K562 (cell line): ENCODE measurements around the gene DNAAF1. TPM values are rescaled to one million over a fixed set of nuclear protein-coding genes. Genes with fewer than 3 reads are reported as not detected.

Experiments used
- CEBPG ChIP-seq, 3 experiments: fragments of 200-800 bp in 1 of 3; sonication (Bioruptor generic) in 1 of 3; sonication (generic) in 1 of 3; formaldehyde crosslinking in 1 of 3; IDR thresholded peaks in 2 of 3; conservative IDR thresholded peaks in 1 of 3; 2 replicates each; pipeline versions ENCODE4 v1.6.1 to v1.8.0; 2016 to 2022; ENCODE audit warnings: missing compliant biosample characterization in 2 of 3, missing genetic modification characterization in 2 of 3, mild to moderate bottlenecking in 1 of 3, missing genetic modification reagents in 1 of 3
- EGR1 ChIP-seq: fragments of 450-650 bp; conservative IDR thresholded peaks from 2 replicates; pipeline ENCODE4 v1.6.1; 2017; ENCODE audit warnings: mild to moderate bottlenecking
- FOXA1 ChIP-seq: fragments of 450-650 bp; IDR thresholded peaks from 2 replicates; pipeline ENCODE4 v1.6.1; 2016; ENCODE audit warnings: mild to moderate bottlenecking, borderline replicate concordance
- MBD2 ChIP-seq: sonication (generic); IDR thresholded peaks from 2 replicates; pipeline ENCODE4 v1.6.1; 2016; ENCODE audit warnings: low read depth, borderline replicate concordance
- NCOA4 ChIP-seq: fragments of 450-650 bp; IDR thresholded peaks from 2 replicates; pipeline ENCODE4 v1.6.1; 2018; ENCODE audit warnings: mild to moderate bottlenecking; ENCODE audit not compliant: partially characterized antibody
- NFXL1 ChIP-seq: fragments of 450-650 bp; formaldehyde crosslinking; IDR thresholded peaks from 2 replicates; pipeline ENCODE4 v1.4.0; 2021; ENCODE audit warnings: mild to moderate bottlenecking
- PHB ChIP-seq: fragments of 250-450 bp; sonication (Bioruptor Pico); IDR thresholded peaks from 2 replicates; pipeline ENCODE4 v1.5.0; 2021
- PHF20 ChIP-seq: fragments of 450-650 bp; IDR thresholded peaks from 2 replicates; pipeline ENCODE4 v1.6.1; 2018; ENCODE audit not compliant: partially characterized antibody
- RBFOX2 ChIP-seq: fragments of 200-400 bp; formaldehyde crosslinking; IDR thresholded peaks from 2 replicates; pipeline ENCODE4 v1.6.1; 2017; ENCODE audit warnings: low read depth, mild to moderate bottlenecking, low read length, moderate library complexity
- RBM25 ChIP-seq: fragments of 200-400 bp; formaldehyde crosslinking; IDR thresholded peaks from 2 replicates; pipeline ENCODE4 v1.6.1; 2018; ENCODE audit warnings: low read length, low read depth, moderate library complexity; ENCODE audit not compliant: severe bottlenecking
- ZNF41 ChIP-seq: fragments of 250-450 bp; sonication (Bioruptor Pico); conservative IDR thresholded peaks from 2 replicates; pipeline ENCODE4 v1.4.0; 2020; ENCODE audit warnings: mild to moderate bottlenecking
- polyA plus RNA-seq, 8 experiments: library from polyadenylated mRNA; depleted of rRNA in 4 of 8; stranded (reverse) in 5 of 8; unstranded in 3 of 8; fragments of >200 nt; fragmentation: Nextera tagmentation in 2 of 8; fragmentation: Illumina TruSeq in 1 of 8; extraction: Ambion mirVana in 2 of 8; extraction: Trizol in 1 of 8; gene quantifications; 2 replicates each; pipeline versions ENCODE4 v1.2.1 to v1.2.3, GENCODE V29; 2011 to 2014; ENCODE audit warnings: inconsistent platforms in 1 of 8, missing spikeins in 1 of 8
- total RNA-seq, 7 experiments: library from RNA; depleted of rRNA in 6 of 7; stranded (reverse); fragments of >200 nt in 6 of 7; fragmentation: Illumina TruSeq in 2 of 7; extraction: Trizol in 2 of 7; gene quantifications; 2 replicates each; pipeline versions ENCODE4 v1.2.1 to v1.2.3, GENCODE V29; 2011 to 2021; ENCODE audit warnings: low replicate concordance in 1 of 7
- TF ChIP-seq, protein P1 (sequence below), 2 experiments: IDR thresholded peaks; 2 replicates each; pipeline ENCODE4 v1.6.1; 2011; ENCODE audit warnings: borderline replicate concordance in 1 of 2, control low read depth in 1 of 2, low read depth in 1 of 2, low read length in 1 of 2, mild to moderate bottlenecking in 1 of 2, mixed read lengths in 1 of 2, moderate library complexity in 1 of 2; ENCODE audit not compliant: insufficient read depth in 1 of 2, insufficient read length in 1 of 2, poor library complexity in 1 of 2, severe bottlenecking in 1 of 2; ENCODE audit errors: extremely low read depth in 1 of 2
- TF ChIP-seq, protein P2 (sequence below): IDR thresholded peaks from 2 replicates; pipeline ENCODE4 v1.6.1; 2011; ENCODE audit warnings: borderline replicate concordance, low read depth, mild to moderate bottlenecking, moderate library complexity, low read length; ENCODE audit not compliant: insufficient read depth, poor library complexity, severe bottlenecking
- TF ChIP-seq, protein P3 (sequence below): IDR thresholded peaks from 3 replicates; pipeline ENCODE4 v1.6.1; 2011; ENCODE audit warnings: borderline replicate concordance, mild to moderate bottlenecking, moderate library complexity; ENCODE audit not compliant: insufficient read length; ENCODE audit errors: extremely low read depth

DNAAF1 gene
- total and polyA plus RNA-seq, 9 of the 15 experiments (the other 6 are each of a cell fraction or from before 2014, with no cell fraction given), result 0.01 TPM; not detected in 8

DNA sequence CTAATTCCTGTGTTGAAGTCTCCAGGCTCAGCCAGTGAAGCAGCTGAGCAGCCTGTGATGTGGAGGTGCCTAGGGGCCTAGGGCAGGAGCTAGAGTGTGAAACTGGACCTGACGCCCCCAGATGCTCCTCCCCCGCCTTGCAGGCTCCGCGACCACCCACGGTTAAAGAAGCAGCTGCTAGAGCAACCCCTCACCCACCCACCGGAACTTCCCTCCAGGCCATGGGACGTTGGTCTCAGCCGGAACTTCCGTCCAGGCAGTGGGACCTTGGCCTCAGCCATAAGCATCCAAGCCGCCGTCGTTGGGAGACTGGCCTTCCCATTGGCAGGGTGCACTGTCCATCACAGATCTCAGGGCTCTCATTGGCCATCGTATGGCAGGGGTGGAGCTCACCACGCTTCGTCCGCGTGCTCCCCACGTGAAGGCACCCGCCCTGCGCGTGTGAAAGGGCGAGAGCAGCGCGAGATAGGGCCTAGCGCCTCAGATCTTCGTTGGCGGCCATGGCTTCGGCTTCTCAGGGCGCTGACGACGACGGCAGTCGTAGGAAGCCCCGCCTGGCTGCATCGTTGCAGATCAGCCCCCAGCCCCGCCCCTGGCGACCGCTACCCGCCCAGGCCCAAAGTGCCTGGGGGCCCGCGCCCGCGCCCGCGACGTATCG lies 45.8 kb downstream of the DNAAF1 start, which contains the start of gene ADAD2 (continued):
- TF ChIP-seq RBFOX2 (no peak), NFXL1 (CRISPR knock-in tag) (no peak), FOXA1 (no peak), CEBPG (CRISPR knock-in tag; IDR thresholded peaks at IDR 0.05) (no peak), CEBPG (tag; conservative IDR thresholded peaks at IDR 0.05 in 1 of 2, IDR thresholded peaks at IDR 0.05 in 1 of 2) (no peak), PHF20 (no peak), EGR1 (peak; percentile 43), RBM25 (no peak), PHB (CRISPR knock-in tag) (no peak), NCOA4 (no peak), ZNF41 (CRISPR knock-in tag) (no peak), MBD2 (peak; percentile 92; the same call in 1 of the 2 replicates)
- TF ChIP-seq, protein P1, sequence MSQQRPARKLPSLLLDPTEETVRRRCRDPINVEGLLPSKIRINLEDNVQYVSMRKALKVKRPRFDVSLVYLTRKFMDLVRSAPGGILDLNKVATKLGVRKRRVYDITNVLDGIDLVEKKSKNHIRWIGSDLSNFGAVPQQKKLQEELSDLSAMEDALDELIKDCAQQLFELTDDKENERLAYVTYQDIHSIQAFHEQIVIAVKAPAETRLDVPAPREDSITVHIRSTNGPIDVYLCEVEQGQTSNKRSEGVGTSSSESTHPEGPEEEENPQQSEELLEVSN (IDR thresholded peaks at IDR 0.05; ENCODE audit: borderline replicate concordance in 1 of 2, extremely low read depth in 1 of 2, insufficient read depth in 1 of 2, insufficient read length in 1 of 2, low read depth in 1 of 2, low read length in 1 of 2, poor library complexity in 1 of 2, severe bottlenecking in 1 of 2), result peak; percentile 87
- TF ChIP-seq, protein P2, sequence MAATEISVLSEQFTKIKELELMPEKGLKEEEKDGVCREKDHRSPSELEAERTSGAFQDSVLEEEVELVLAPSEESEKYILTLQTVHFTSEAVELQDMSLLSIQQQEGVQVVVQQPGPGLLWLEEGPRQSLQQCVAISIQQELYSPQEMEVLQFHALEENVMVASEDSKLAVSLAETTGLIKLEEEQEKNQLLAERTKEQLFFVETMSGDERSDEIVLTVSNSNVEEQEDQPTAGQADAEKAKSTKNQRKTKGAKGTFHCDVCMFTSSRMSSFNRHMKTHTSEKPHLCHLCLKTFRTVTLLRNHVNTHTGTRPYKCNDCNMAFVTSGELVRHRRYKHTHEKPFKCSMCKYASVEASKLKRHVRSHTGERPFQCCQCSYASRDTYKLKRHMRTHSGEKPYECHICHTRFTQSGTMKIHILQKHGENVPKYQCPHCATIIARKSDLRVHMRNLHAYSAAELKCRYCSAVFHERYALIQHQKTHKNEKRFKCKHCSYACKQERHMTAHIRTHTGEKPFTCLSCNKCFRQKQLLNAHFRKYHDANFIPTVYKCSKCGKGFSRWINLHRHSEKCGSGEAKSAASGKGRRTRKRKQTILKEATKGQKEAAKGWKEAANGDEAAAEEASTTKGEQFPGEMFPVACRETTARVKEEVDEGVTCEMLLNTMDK, result no peak
- TF ChIP-seq, protein P3, sequence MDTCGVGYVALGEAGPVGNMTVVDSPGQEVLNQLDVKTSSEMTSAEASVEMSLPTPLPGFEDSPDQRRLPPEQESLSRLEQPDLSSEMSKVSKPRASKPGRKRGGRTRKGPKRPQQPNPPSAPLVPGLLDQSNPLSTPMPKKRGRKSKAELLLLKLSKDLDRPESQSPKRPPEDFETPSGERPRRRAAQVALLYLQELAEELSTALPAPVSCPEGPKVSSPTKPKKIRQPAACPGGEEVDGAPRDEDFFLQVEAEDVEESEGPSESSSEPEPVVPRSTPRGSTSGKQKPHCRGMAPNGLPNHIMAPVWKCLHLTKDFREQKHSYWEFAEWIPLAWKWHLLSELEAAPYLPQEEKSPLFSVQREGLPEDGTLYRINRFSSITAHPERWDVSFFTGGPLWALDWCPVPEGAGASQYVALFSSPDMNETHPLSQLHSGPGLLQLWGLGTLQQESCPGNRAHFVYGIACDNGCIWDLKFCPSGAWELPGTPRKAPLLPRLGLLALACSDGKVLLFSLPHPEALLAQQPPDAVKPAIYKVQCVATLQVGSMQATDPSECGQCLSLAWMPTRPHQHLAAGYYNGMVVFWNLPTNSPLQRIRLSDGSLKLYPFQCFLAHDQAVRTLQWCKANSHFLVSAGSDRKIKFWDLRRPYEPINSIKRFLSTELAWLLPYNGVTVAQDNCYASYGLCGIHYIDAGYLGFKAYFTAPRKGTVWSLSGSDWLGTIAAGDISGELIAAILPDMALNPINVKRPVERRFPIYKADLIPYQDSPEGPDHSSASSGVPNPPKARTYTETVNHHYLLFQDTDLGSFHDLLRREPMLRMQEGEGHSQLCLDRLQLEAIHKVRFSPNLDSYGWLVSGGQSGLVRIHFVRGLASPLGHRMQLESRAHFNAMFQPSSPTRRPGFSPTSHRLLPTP, result no peak
